Measurements from ENCODE around the gene HOXA10. TPM values are rescaled to one million over a fixed set of nuclear protein-coding genes. Genes with fewer than 3 reads are reported as not detected.

HOXA10 gene
- polyA plus RNA-seq, 3 donors from 2014 or later, result 4.2 to 17.3 (median 6.2) TPM

DNA sequence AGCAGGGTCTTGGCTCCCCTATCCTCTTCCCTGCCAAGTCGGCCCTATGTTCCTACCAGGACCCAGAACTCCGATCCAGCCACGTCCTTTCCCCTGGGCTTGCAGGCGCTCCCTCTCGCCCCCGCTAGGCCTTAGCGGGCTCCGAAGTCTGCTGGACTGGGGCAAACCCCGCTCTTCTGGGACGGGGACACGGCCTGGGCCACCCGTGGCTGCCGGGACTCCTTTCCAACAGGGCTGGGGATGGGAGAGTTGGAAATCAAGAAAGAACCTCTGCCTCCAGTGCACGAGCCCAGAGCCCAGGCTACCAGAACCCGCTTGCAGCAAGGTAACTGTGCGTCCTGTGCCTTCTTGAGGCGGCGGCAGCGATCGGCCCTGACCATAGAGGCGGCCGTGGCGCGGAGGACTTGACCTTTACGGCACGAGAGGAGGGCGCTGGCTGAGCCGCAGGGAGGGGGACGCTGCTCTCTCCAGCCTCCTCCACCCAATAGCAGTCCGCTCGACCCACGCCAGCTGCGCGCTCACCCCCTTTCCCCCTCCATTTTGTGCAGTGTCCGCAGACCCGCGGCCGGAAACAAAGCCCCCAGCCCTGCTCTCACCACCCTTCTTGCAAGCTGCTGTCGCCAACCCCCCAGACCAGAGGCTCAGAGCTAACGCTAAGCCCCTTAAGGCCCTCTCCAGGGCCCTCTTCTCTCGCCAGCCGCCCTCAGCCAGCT, 17.9 kb upstream of the HOXA10 start:
- Mint-ChIP-seq H3K9me3 (no peaks in the 10 kb centered on the region), H3K27me3 (ENCODE audit: low read depth in 3 of 3) (peaks cover 53 to 77% (median 74%) of the 10 kb centered on the region in 3 donors), H3K4me1 (peaks cover 40 to 49% of the 10 kb centered on the region in 2 donors), H3K36me3 (no peaks in the 10 kb centered on the region), H3K27ac (no peak overlapping the region), H3K4me3 (peak overlapping the region; percentile 57 to 72 (median 63))
- DNase-seq, result no peak

DNA sequence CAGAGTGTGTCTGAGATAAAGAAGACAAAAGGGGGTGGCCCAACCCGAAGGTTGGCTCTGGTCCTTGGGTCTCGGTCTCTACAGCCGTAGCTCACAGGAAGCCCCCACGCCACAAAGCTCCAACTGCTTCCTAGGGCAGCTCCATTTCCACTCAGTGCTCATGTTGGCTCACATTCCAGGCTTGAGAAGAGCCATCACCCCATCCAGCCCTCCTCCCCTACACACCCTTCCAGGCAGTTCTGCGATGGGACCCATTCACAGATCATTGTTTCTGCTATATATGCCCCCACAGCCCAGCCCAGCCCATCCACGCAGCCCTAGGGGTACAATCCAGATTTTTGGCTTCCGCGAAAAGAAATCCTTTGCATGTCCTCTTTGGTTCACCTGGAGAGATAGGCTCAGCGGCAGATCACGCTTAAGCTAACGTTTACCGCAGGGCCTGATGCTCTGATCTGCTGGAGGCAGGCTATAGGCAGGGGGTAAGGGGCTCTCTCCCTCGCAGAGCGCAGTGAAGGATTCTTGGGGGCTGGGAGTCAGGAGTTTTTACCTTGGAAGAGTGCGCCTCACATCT, 17.1 kb upstream of the HOXA10 start:
- no peaks in the 10 kb centered on the region for H3K36me3 Mint-ChIP-seq
- DNase-seq, result no peak
- H3K9me3 Mint-ChIP-seq, result no peaks in the 10 kb centered on the region
- peak overlapping the region in 2 of 5 donors; percentile 9 to 32 for H3K4me3 Mint-ChIP-seq
- peaks cover 41 to 51% of the 10 kb centered on the region in 2 donors for H3K4me1 Mint-ChIP-seq
- H3K27ac Mint-ChIP-seq, result no peak overlapping the region
- peaks cover 55 to 76% (median 73%) of the 10 kb centered on the region in 3 donors for H3K27me3 Mint-ChIP-seq (ENCODE audit: low read depth in 3 of 3)

DNA sequence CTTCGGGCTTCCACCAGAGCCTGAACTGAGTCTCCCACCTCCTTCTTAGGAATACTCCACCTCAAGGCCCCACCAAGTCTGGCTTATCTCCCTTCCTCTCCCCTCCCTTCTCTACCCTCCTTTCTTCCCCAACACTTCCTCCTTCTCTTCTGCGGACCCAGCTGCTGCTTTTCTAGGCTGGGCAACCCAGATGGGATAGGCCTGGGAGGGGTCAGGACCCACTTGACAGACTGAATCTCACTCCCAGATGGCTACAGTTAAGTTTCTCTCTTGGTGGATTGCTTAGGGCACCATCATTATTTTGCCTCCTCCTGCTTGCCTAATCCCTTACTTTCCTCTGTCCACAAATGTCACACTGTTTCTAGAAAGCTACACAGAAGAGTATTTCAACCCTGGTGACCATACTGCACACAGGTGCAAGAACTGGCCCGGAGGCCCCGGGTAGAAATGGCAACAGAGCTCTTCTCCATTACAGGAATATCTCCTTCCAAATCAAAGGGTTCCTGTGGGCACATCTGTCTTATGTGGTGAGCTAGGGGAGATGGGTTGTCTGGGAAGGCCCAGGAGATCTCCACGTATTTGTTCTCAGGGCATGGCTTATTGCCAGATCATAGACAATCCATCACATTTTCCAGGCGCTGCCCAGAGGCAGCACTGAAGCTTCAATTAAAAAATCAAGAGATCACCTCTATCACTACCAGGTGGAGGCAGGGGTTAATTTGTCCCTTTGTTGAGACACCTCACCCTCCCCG, 16.1 kb upstream of the HOXA10 start:
- Mint-ChIP-seq H3K27ac (no peak overlapping the region), H3K9me3 (no peaks in the 10 kb centered on the region), H3K4me1 (peaks cover 52 to 62% of the 10 kb centered on the region in 2 donors), H3K27me3 (ENCODE audit: low read depth in 3 of 3) (peaks cover 64 to 79% (median 78%) of the 10 kb centered on the region in 3 donors), H3K4me3 (peak overlapping the region in 1 of 5 donors; percentile 93), H3K36me3 (no peaks in the 10 kb centered on the region)
- DNase-seq, result no peak

GRCh38 chr7:27189295-27189996, 15.3 kb upstream of the HOXA10 start:
- DNase-seq, result no peak

DNA sequence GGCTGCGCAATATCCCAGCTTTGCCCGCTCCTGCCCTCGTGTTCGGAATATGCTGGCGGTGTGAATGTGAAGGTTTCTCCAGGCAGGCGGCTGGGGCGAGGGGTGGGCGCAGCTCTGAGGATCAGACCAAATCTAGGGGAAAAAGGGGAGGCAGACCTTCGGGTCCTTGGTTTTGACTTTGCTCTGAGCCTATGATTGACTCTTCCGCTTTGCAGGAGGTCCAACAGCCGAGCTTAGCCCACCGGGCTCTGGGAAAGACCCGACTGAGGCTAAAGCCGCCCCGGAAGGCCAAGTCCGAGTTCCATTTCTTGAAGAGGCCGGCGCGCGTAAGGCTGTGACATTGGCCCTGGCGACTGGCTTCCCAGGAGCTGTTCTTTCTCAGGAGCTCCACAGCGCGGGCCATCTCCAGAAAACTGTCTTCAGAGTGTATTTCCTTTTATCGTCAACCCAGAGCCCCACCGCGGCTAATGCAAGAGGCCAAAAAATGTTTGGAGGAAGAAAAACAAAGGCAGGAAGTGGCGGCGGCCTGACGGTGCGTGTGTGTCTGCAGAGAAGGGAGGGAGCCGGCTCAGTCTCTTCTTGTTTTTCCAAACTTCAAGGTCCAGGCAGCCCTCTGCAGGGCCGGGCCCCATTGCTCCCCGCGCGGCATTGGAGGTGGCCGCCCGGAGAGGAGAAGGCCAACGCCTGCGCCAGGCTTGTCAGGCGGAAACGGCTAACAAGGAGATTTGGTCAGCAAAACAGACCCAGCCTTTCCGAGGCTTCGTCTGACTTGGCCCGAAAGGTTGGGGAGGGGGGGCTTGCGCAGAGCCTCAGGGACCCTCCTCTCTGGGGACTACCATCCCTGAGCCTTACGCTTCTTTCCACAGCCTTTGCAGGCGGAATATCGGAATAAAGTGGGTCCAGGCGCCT, 14.5 kb upstream of the HOXA10 start:
- peaks cover 64 to 72% of the 10 kb centered on the region in 2 donors for H3K4me1 Mint-ChIP-seq
- H3K36me3 Mint-ChIP-seq, result no peaks in the 10 kb centered on the region
- H3K27me3 Mint-ChIP-seq (ENCODE audit: low read depth in 3 of 3), result peaks cover 67 to 79% (median 79%) of the 10 kb centered on the region in 3 donors

More at GRCh38 chr7:27189295-27189996, 15.3 kb upstream of the HOXA10 start:
- Mint-ChIP-seq H3K27me3 (ENCODE audit: low read depth in 3 of 3) (peaks cover 65 to 79% (median 78%) of the 10 kb centered on the region in 3 donors), H3K9me3 (no peaks in the 10 kb centered on the region), H3K27ac (no peak overlapping the region), H3K4me3 (peak overlapping the region; percentile 44 to 93 (median 60)), H3K36me3 (no peaks in the 10 kb centered on the region), H3K4me1 (peaks cover 58 to 69% of the 10 kb centered on the region in 2 donors)

GRCh38 chr7:27187475-27188385, 13.6 kb upstream of the HOXA10 start:
- no peak for DNase-seq
- H3K4me3 Mint-ChIP-seq, result peak overlapping the region; percentile 72 to 93 (median 85)
- H3K9me3 Mint-ChIP-seq, result no peaks in the 10 kb centered on the region
- H3K4me1 Mint-ChIP-seq, result peaks cover 59 to 65% of the 10 kb centered on the region in 2 donors
- peaks cover 67 to 85% (median 78%) of the 10 kb centered on the region in 3 donors for H3K27me3 Mint-ChIP-seq (ENCODE audit: low read depth in 3 of 3)
- no peaks in the 10 kb centered on the region for H3K36me3 Mint-ChIP-seq
- no peak overlapping the region for H3K27ac Mint-ChIP-seq

More for the DNA sequence above, 14.5 kb upstream of the HOXA10 start:
- H3K27ac Mint-ChIP-seq, result peak overlapping the region in 1 of 6 donors; percentile 57
- no peaks in the 10 kb centered on the region for H3K9me3 Mint-ChIP-seq
- no peak for DNase-seq
- peak overlapping the region; percentile 72 to 93 (median 85) for H3K4me3 Mint-ChIP-seq

DNA sequence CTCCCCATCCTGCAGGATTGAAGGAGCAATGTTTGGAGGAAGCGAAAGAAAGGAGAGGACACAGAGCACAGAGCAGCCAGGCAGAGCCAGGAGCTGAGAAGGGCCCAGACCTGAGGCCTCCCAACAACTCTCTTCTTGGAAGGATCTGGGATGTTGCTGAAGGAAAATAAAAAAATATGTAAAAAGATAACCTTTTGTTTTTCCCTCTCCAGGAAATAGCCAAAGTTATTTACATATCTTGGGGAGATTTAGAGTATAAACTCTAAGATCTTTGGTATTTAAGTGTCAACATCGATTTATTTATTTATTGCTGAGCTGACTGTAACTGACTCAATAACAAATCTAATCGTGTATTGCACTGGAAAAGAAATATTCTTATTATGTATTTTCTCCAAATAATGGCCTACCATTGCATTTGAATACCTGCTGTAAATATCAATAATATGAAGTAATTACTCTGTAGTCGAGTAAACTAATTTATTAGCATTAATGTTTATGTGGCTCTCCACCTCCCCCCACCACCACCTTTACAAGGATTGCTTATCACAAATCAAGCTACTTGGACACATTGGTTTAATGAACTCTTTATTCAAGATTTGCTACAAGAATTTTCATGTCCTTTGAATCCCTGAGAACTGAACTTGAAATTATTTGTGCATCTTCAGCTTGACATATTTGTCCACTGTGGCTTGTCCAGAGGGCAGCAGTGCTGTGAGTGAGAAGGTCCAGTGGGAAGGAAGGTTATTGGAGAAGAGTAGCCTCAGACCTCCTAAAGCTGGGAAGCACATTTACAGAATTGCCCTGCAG, 12.8 kb upstream of the HOXA10 start:
- peaks cover 54 to 62% of the 10 kb centered on the region in 2 donors for H3K4me1 Mint-ChIP-seq
- peaks cover 66 to 86% (median 75%) of the 10 kb centered on the region in 3 donors for H3K27me3 Mint-ChIP-seq (ENCODE audit: low read depth in 3 of 3)
- no peak overlapping the region for H3K27ac Mint-ChIP-seq
- no peak for DNase-seq
- H3K36me3 Mint-ChIP-seq, result no peaks in the 10 kb centered on the region
- H3K4me3 Mint-ChIP-seq, result peak overlapping the region; percentile 12 to 93 (median 72)
- no peaks in the 10 kb centered on the region for H3K9me3 Mint-ChIP-seq

DNA sequence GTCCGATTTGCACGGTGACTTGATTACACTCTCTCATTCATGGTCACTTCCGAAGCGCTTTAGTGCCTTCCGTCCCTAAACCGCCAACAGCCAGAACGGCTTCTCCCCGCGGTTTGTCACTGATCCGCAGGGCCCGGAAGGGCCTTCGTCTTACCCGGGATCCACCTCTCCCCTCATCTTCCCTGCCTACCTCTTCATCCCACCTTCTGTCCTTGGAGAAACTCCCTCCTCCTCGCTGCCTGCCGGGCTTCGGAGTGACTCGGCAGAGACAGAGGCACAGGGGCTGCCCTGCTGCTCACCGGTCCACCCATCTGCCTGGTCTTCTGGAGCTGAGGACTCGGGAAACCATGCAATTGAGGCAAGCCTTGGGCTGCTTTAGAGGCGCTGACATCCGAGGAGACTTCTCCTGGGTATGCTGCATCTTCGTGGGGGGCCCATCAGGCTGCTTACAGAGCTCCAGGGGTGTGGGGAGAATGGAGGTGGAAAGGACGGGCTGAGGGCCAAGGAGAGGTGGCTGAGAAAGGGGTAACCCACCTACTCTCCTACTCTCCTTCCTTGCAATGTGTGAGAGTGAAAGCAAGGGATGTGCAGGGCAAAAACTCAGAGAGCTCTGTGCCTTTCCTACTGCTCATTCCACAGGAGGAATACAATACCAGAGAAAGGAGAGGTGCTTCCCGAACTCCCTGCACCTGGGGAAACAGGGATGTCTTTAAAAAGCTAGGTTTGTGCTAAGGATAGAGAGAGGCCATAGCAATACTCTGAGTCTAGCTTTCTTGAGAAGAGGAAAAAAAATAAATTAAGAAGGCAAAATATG, 11.9 kb upstream of the HOXA10 start:
- Mint-ChIP-seq H3K4me1 (peaks cover 50 to 62% of the 10 kb centered on the region in 2 donors), H3K4me3 (peak overlapping the region; percentile 81 to 96 (median 86)), H3K36me3 (no peaks in the 10 kb centered on the region), H3K9me3 (no peaks in the 10 kb centered on the region), H3K27me3 (ENCODE audit: low read depth in 3 of 3) (peaks cover 61 to 82% (median 74%) of the 10 kb centered on the region in 3 donors), H3K27ac (peak overlapping the region in 2 of 6 donors; percentile 11 to 65)
- no peak for DNase-seq

DNA sequence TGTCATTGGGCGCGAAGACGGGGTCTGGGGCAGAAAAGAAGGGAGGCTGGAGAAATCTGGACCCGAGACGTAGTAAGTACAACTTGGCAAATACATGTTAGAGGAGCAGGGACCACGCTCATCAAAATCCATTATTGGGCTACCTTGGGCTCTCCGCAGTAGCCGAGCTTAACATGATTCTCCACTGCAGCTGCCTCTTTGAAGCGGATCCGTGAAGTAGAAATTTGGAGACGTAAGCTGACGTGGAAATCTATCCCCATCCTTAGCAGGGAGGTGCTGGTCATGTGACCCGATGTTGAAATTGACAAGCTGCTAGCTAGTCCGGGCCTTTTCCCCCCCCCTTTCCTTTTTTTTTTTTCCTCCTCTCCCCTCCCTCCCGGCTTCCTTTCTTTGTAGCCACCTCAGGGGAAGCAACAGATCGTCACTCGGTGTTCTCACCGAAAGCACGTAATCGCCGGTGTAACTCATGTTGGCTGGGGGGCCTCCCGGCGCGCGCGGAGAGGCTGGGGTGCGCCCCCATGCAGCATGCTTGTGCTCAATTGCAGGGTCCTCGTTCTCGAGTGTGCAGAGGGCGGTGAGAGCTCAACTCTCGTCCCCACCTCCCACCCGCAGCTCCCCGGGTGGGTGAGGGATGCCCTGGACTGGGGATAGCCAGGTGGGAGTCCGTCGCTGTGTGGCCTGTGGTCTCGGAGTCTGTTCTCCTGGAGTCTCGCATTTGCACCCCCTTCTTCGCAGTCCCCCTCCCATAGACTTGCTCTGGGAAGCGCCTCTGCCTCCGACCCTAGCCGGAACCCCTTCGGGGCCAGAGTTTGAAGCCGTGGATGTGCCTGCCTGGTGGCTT, 11.1 kb upstream of the HOXA10 start, which contains the start of gene HOXA11:
TSS of gene HOXA11 (minus strand) at position 220 of the 841 bp plus-strand sequence. CDS start at position 132, 88 bp downstream.
- Mint-ChIP-seq H3K27me3 (ENCODE audit: low read depth in 3 of 3) (peaks cover 57 to 77% (median 68%) of the 10 kb centered on the region in 3 donors), H3K9me3 (no peaks in the 10 kb centered on the region), H3K27ac (peak within 1 kb of the TSS in 4 of 6 donors; percentile 15 to 65 (median 43)), H3K4me1 (peaks cover 52 to 62% of the 10 kb centered on the region in 2 donors), H3K36me3 (no peaks in the 10 kb centered on the region), H3K4me3 (peak within 1 kb of the TSS; percentile 81 to 96 (median 86))
- no peak for DNase-seq

Data from immature natural killer cell (primary cell).